GM18907 (cell line): ENCODE measurements around the gene THADA.
"Not testable (repeated sequence)": the region's sequence is repeated elsewhere in the genome, so short reads cannot be mapped to it uniquely, and the experiment has no call there.

Experiments
- ATAC-seq: cut with Tn5 transposase; IDR thresholded peaks from one replicate; pipeline ENCODE4 v1.9.1; 2021; ENCODE audit warnings: mild to moderate bottlenecking, moderate library complexity; ENCODE audit not compliant: unreplicated experiment

Gene THADA

GRCh38 chr2:43600596-43600995 lies 4.8 kb upstream of the THADA start:
- not testable (repeated sequence) for ATAC-seq

DNA sequence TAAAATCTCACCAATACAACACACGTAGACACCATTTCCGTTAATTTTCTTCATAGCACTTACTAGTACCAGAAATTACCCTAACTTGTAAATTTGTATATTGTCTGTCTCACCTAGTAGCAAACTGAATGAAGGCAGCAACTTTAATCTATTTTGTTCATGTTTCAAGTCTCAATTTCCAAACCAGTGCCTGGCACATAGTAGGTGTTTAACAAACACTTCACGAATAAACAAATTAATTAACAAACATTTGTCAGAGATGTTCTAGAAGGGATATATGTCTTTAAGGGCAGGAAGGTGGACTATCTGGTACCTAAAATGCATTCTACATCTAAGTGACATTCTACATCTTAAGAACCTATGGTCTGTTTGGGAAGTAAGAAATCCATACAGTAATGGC lies 963 bp downstream of the THADA start:
- no peak for ATAC-seq

DNA sequence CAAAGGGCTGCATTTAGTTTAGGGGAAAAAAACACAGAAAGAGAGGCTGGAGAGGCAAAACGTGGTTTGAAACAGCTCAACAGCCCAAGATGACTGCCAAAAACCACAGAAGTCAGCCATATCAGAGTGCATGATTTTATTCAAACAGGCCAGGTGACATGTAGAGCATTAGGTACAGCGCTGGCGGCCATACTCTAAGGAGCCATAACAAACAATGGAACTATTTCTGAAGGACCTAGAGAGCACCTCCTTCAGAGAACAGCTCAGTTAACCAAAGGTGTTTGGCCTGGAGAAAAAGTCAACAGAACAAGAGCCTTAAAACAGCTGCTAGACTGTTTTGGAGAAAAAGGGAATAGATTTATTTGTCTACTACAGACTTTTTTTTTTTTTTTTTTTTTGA lies 2.6 kb downstream of the THADA start:
- ATAC-seq: no peak

- ATAC-seq: no peak
Observed at GRCh38 chr2:43592443-43592842, 3.4 kb downstream of the THADA start.

DNA sequence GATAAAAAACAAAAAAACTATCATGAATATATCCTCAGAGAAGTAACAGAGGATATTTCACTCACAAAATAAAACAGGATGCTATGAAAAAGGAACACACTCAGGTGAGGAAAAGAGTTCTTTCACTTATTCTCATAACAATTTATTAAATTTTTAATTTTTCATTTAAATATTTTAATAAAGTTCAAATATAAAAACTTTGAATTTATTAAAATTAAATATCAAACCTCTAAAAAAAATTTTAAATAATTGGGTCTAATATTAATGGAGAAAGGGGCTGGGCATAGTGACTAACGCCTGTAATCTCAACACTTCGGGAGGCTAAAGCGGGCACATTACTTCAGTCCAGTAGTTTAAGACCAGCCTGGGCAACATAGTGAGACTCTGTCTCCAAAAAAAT lies 10.1 kb downstream of the THADA start:
- no peak for ATAC-seq

DNA sequence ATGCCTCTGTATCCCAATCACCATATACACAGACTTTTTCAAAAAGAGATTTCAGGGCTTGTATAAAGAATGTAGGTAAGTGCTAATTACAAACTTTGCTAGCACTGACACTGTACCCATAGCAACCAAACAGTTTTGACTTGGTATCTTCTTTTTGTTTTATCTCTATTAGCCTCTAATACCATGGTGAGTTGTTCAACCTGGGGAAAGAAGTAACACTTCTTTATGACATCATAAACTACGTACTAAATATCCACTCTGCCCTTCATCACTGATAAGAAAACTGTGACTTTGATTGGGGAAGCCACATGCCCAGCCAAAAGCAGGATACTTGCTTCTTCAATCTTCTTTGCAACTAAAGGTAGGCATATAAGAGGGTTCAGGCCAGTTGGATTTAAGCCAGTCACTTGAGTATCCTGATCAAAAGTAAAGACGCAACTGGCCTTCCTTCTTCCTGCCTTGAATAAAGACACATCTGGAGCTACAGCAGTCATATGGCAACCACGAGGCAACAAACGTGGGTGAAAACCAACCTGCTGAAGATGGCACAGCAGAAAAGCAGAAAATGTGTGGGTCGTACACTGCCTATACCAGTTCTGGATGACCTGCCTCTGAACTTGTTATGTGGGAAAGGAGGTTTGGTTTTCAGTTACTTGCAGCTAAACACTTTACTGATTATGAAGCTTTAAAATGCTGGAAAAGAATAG lies 16.4 kb downstream of the THADA start:
- ATAC-seq: no peak

- ATAC-seq: no peak
Observed at GRCh38 chr2:43576981-43577892, 18.6 kb downstream of the THADA start.

DNA sequence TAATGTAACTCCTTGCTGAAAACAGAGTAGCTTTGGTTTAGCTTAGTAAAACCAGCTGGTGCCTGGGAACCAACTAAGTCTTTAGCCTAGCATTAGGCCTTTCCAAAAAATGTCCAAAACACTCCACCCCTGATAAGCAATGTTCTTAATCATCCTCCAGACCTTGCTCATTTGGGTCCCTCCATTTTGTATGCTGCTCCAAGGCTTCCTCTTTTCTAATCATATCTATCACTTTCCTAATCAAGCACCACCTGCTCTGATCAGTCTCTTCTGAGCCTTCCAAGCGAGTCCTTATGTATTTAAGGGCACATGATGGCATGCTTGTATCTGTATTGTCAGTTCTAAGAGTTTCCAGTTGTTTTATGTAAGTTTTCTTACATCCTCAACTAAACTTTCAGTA lies 23.6 kb downstream of the THADA start:
- ATAC-seq: no peak

GRCh38 chr2:43569921-43570320 lies 25.9 kb downstream of the THADA start:
- ATAC-seq: peak; percentile 82

GRCh38 chr2:43568228-43568627 lies 27.6 kb downstream of the THADA start:
- no peak for ATAC-seq

- peak; percentile 32 for ATAC-seq
Observed at GRCh38 chr2:43566461-43566729, 29.4 kb downstream of the THADA start.

GRCh38 chr2:43563679-43564078 lies 32.2 kb downstream of the THADA start:
- ATAC-seq: no peak

- ATAC-seq: no peak
Observed at GRCh38 chr2:43560231-43560547, 35.6 kb downstream of the THADA start.

GRCh38 chr2:43559391-43560230 lies 36.2 kb downstream of the THADA start:
- ATAC-seq: peak; percentile 75

GRCh38 chr2:43557196-43557595 lies 38.6 kb downstream of the THADA start:
- no peak for ATAC-seq

DNA sequence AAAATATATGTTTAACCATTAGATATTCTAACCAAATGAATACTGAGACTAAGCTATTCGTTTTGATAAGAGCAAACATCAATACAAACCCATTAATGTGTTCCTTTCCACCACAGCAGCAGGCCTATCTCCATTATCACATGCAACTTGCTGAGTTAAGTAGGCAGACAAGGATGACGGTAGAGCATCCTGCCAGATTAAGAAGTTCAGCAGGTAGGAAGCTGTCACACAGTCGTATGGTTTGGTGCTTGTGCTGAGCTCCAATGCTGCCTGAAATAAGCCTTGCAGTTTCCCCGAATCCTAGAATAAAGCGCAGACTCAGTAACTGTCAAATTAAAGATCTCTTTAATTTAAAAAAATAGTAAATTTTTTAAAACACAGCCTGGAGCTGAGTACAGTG lies 39.6 kb downstream of the THADA start:
- no peak for ATAC-seq

DNA sequence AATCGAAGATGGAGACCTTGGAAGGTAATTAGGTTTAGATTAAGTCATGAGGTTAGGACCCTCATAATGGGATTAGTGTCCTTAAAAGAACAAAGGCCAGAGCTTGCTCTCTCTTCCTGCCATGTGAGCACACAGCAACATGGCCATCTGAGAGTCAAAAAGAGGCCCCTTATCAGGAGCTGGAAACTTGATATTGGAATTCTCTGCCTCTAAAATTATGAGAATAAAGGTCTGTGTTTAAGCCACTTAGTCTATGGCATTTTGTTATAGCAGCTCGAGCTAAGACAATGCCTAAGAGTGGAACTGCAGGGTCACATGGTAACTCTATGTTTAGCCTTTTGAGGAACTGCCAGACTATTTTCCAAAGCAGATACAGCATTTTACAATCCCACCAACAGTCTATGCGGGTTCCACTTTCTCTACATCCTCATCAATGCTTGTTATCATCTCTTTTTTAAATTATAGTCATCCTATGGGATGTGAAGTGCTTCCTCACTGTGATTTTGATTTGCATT lies 42.4 kb downstream of the THADA start:
- no peak for ATAC-seq

GRCh38 chr2:43551990-43552389 lies 43.8 kb downstream of the THADA start:
- no peak for ATAC-seq

- not testable (repeated sequence) for ATAC-seq
Observed at GRCh38 chr2:43548381-43548780, 47.5 kb downstream of the THADA start.

DNA sequence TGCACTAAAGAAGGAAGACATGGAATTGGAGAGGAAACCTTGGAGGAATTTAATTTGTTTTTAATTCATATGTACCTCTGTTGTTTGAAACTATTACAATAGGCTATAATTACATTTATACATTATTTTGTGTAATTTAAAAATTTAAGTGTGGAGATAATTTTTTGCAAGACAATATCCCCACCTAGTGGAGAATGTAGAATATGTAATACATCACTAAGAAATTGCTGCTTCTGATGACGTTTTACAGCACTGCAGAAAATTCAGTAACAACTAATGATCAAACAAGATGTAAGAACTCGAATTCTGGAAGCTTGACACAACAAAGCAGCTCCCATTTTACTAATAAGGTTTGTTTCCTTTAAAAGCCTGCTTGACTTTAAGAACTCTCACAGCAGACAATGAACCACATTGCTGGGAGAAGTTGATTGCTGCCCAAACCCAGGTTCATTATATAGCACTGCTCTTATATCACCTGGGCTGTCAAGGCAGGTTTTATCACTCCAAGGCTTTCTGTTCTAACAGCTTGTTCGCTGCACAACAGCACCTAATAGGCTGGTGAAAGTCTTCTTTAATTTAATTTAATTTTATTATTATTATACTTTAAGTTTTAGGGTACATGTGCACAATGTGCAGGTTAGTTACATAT lies 53.4 kb downstream of the THADA start:
- ATAC-seq: no peak

- ATAC-seq: no peak
Observed at GRCh38 chr2:43541165-43541564, 54.7 kb downstream of the THADA start.
